DND-41 (cell line): ENCODE results near the gene SLC2A9.

ENCODE experiments used
- ATAC-seq: fragments of 200-7000 bp; cut with Tn5 transposase; 3 replicates; pipeline ENCODE4 v1.9.1; 2021; ENCODE audit warnings: low read depth; ENCODE audit not compliant: insufficient read depth
- DNase-seq: peaks from one replicate; pipeline ENCODE4 v3.0.0-alpha.2; 2020
- H2AFZ ChIP-seq: 2 replicates; pipeline ENCODE4 v1.6.0; 2012; ENCODE audit warnings: low read depth, low read length
- H3K27ac ChIP-seq: 2 replicates; pipeline ENCODE4 v1.5.1; 2012; ENCODE audit warnings: low read length, inconsistent platforms
- H3K27me3 ChIP-seq: fragments of 200-600 bp; sonication (generic); 2 replicates; pipeline ENCODE4 v1.6.0; 2012; ENCODE audit warnings: low read length, mild to moderate bottlenecking, inconsistent platforms; ENCODE audit not compliant: insufficient read depth, poor library complexity
- H3K36me3 ChIP-seq: 2 replicates; pipeline ENCODE4 v1.5.1; 2012; ENCODE audit warnings: low read length, inconsistent platforms; ENCODE audit not compliant: insufficient read depth
- H3K4me1 ChIP-seq: 2 replicates; pipeline ENCODE4 v1.5.1; 2012; ENCODE audit warnings: mild to moderate bottlenecking, low read length; ENCODE audit not compliant: insufficient read depth
- H3K4me2 ChIP-seq: 2 replicates; pipeline ENCODE4 v1.6.0; 2012; ENCODE audit warnings: mild to moderate bottlenecking, moderate library complexity, low read length, inconsistent platforms; ENCODE audit not compliant: insufficient read depth
- H3K4me3 ChIP-seq, 2 experiments: fragments of 200-600 bp in 1 of 2; shearing (Covaris generic) in 1 of 2; 2 replicates each; pipeline ENCODE4 v1.5.1; 2012 to 2016; ENCODE audit warnings: inconsistent platforms in 2 of 2, low read length in 2 of 2, mild to moderate bottlenecking in 2 of 2, low read depth in 1 of 2, moderate library complexity in 1 of 2
- H3K79me2 ChIP-seq: 2 replicates; pipeline ENCODE4 v1.6.0; 2012; ENCODE audit warnings: low read length, inconsistent platforms; ENCODE audit not compliant: insufficient read depth
- H3K9ac ChIP-seq: 2 replicates; pipeline ENCODE4 v1.6.0; 2012; ENCODE audit warnings: low read depth, mild to moderate bottlenecking, inconsistent platforms, low read length, moderate library complexity
- H3K9me3 ChIP-seq: 2 replicates; pipeline ENCODE4 v1.5.1; 2012; ENCODE audit warnings: low read length, moderate library complexity, mild to moderate bottlenecking, inconsistent platforms; ENCODE audit not compliant: insufficient read depth, severe bottlenecking
- H4K20me1 ChIP-seq: 2 replicates; pipeline ENCODE4 v1.6.0; 2012; ENCODE audit warnings: low read length; ENCODE audit not compliant: insufficient read depth
- EZH2 ChIP-seq: IDR thresholded peaks from 3 replicates; pipeline ENCODE4 v1.6.1; 2012; ENCODE audit warnings: borderline replicate concordance, low read depth, mild to moderate bottlenecking, moderate library complexity, low read length, inconsistent platforms; ENCODE audit not compliant: severe bottlenecking
- TF ChIP-seq, protein P1 (sequence below): IDR thresholded peaks from 2 replicates; pipeline ENCODE4 v1.5.1; 2012; ENCODE audit warnings: borderline replicate concordance, low read length, moderate library complexity, mild to moderate bottlenecking; ENCODE audit not compliant: poor library complexity, severe bottlenecking; ENCODE audit errors: extremely low read depth

The SLC2A9 gene

GRCh38 chr4:9927341-9928007, 93.8 kb downstream of the SLC2A9 start:
- Histone ChIP-seq H3K4me1 (no peaks in the 10 kb centered on the region), H2AFZ (no peak overlapping the region), H3K36me3 (no peaks in the 10 kb centered on the region), H3K4me3 (no peak overlapping the region), H3K27me3 (no peaks in the 10 kb centered on the region), H3K9me3 (no peaks in the 10 kb centered on the region), H3K4me2 (no peak overlapping the region), H3K9ac (no peak overlapping the region), H3K79me2 (no peaks in the 10 kb centered on the region), H4K20me1 (no peaks in the 10 kb centered on the region), H3K27ac (no peak overlapping the region)
- TF ChIP-seq, protein P1, sequence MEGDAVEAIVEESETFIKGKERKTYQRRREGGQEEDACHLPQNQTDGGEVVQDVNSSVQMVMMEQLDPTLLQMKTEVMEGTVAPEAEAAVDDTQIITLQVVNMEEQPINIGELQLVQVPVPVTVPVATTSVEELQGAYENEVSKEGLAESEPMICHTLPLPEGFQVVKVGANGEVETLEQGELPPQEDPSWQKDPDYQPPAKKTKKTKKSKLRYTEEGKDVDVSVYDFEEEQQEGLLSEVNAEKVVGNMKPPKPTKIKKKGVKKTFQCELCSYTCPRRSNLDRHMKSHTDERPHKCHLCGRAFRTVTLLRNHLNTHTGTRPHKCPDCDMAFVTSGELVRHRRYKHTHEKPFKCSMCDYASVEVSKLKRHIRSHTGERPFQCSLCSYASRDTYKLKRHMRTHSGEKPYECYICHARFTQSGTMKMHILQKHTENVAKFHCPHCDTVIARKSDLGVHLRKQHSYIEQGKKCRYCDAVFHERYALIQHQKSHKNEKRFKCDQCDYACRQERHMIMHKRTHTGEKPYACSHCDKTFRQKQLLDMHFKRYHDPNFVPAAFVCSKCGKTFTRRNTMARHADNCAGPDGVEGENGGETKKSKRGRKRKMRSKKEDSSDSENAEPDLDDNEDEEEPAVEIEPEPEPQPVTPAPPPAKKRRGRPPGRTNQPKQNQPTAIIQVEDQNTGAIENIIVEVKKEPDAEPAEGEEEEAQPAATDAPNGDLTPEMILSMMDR, result no peak
- no peak for TF ChIP-seq EZH2
- DNase-seq (no peak), ATAC-seq (no peak)

DNA sequence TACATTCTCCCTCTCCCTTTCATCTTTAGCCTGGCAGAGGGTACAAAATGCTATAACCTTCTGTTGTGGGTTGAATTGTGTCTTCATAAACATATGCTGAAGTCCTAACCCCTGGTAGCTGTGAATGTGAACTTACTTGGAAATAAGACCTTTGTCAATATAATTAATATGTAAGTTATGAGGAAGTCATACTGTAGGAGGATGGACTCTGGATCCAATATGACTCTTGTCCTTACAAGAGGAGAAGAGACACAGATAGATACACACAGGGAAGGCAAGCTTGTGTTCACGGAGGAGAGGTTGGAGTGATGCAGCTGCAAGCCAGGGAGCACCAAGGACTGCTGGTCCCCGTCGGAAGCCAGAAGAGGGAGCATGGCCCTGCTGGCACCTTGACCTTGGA, 94.7 kb downstream of the SLC2A9 start:
- Histone ChIP-seq H3K4me3 (no peak overlapping the region), H3K27me3 (no peaks in the 10 kb centered on the region), H3K4me2 (no peak overlapping the region), H3K27ac (no peak overlapping the region), H2AFZ (no peak overlapping the region), H4K20me1 (no peaks in the 10 kb centered on the region), H3K36me3 (no peaks in the 10 kb centered on the region), H3K79me2 (no peaks in the 10 kb centered on the region), H3K4me1 (no peaks in the 10 kb centered on the region), H3K9ac (no peak overlapping the region), H3K9me3 (no peaks in the 10 kb centered on the region)
- ATAC-seq (no peak), DNase-seq (no peak)
- TF ChIP-seq EZH2, result no peak
- TF ChIP-seq, protein P1, result no peak

DNA sequence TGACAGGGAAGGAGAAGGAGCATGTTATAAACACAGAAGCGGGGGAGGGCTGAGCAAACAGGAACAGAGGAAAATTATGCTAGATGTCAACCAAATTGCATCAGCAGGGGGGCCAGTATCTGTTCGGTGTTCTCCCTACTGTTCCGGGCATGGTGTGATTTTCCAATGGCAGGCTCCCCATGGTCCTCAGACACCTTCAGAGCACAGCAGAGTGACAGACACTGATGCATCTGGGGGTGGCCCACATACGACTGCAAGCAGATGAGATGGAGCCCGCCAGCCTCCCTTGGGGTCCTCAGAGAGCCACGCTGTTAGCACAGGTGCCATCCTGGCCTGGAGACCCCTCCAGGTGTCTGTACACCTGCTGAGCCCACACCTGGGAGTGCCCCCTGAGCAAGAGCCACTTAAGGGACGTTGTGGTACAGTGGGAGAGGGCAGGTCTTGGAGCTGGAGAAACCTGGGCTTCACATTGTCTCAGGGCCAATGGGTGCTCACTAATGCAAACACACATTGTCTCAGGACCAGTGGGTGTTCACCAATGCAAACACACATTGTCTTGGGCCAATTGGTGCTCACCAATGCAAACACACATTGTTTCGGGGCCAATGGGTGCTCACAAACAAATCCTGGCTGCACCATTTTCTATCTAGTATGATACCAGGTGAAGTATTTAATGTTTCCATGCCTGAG, 95.4 kb downstream of the SLC2A9 start:
- no peak overlapping the region for H3K9ac ChIP-seq
- no peaks in the 10 kb centered on the region for H3K4me1 ChIP-seq
- no peak overlapping the region for H3K27ac ChIP-seq
- no peaks in the 10 kb centered on the region for H3K79me2 ChIP-seq
- H4K20me1 ChIP-seq, result no peaks in the 10 kb centered on the region
- ATAC-seq (no peak), DNase-seq (no peak)
- H3K27me3 ChIP-seq, result no peaks in the 10 kb centered on the region
- no peak overlapping the region for H2AFZ ChIP-seq
- no peak overlapping the region for H3K4me3 ChIP-seq
- TF ChIP-seq, protein P1, result no peak
- TF ChIP-seq EZH2, result no peak
- H3K4me2 ChIP-seq, result no peak overlapping the region
- no peaks in the 10 kb centered on the region for H3K9me3 ChIP-seq
- no peaks in the 10 kb centered on the region for H3K36me3 ChIP-seq
